ENCODE results near the gene NR3C2. TPM values are rescaled to one million over a fixed set of nuclear protein-coding genes. Genes with fewer than 3 reads are reported as not detected.

NR3C2 gene
- total and polyA plus RNA-seq, 4 donors, result 2.0 to 11.5 (median 3.2) TPM

DNA sequence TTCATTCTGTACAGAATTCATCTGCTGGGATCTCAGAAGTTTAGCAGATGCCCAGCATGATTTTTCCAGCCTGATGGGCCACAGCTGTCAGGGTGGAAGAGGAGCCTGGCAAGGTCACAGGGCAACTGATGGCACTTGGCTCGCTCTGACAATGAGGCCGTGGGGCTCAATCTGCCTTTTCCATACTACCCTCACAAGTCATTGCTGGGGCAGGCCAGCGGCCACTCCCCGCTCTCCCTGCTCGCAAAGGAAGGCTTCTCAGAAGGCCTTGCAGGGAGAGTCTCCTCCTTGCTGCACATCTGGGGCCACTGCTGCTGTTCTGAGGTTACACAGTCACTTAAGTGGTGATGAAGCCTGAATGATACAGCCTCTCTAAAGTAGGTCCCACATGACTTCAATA, 349.1 kb downstream of the NR3C2 start:
- Histone ChIP-seq H3K36me3 (ENCODE audit: control insufficient read depth in 4 of 4, insufficient read depth in 3 of 4, low read depth in 1 of 4, low read length in 3 of 4) (peaks cover 0 to 2% (median under 1%) of the 10 kb centered on the region in 4 donors), H3K4me1 (ENCODE audit: control insufficient read depth in 4 of 4, insufficient read depth in 4 of 4, low read length in 3 of 4) (no peaks in the 10 kb centered on the region), H3K4me3 (ENCODE audit: low read depth in 1 of 3, low read length in 3 of 3) (no peak overlapping the region), H3K27ac (ENCODE audit: low read depth in 1 of 2, low read length in 2 of 2) (no peak overlapping the region), H3K9ac (ENCODE audit: low read depth in 1 of 2, low read length in 2 of 2) (no peak overlapping the region), H3K9me3 (ENCODE audit: control insufficient read depth in 4 of 4, low read length in 3 of 4) (no peaks in the 10 kb centered on the region), H3K27me3 (ENCODE audit: control insufficient read depth in 4 of 4, insufficient read depth in 4 of 4, low read length in 3 of 4) (no peaks in the 10 kb centered on the region)
- 98% methylated on average over 5 of the region's 5 CpGs for whole genome bisulfite sequencing
- no peak for DNase-seq (ENCODE audit: low spot score)
- TF ChIP-seq RAD21 (IDR thresholded peaks at IDR 0.05), result no peak

DNA sequence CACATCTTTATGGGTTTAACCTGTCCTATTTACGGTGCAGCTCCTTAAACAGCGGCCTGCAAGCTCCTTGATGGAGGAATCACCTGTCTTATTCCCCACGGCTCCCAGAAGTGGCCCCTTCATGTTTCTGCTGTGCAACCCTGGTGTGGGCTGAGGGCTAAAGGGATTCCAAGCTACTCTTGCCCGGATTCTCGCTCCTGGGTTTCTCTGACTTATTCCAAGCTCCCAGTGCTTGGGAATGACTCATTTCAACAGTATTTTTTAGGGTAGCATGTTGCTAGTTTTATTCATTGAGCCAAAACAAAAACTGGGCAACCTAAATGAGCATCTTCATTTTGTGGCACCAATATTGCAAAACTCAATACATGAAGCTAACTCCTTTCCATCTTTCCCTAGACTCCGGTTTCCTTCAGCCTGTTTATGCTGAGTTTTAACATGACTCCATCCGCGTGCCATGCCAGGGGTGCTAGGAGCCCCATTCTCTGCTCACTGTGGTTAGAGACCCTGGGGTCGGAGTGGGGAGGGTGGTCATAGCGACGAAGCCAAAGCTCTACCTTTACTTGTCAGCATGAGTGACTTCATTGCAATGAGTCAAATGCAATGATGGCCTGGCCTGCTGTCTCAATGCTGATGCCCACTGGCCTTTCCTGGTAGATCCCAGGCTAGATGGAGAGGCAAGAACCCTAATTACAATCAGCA, 349.7 kb downstream of the NR3C2 start:
- 98% methylated on average over 11 of the region's 11 CpGs for WGBS
- Histone ChIP-seq H3K36me3 (ENCODE audit: control insufficient read depth in 4 of 4, insufficient read depth in 3 of 4, low read depth in 1 of 4, low read length in 3 of 4) (peaks cover 0 to 2% (median under 1%) of the 10 kb centered on the region in 4 donors), H3K27ac (ENCODE audit: low read depth in 1 of 2, low read length in 2 of 2) (no peak overlapping the region), H3K9me3 (ENCODE audit: control insufficient read depth in 4 of 4, low read length in 3 of 4) (no peaks in the 10 kb centered on the region), H3K9ac (ENCODE audit: low read depth in 1 of 2, low read length in 2 of 2) (no peak overlapping the region), H3K4me3 (ENCODE audit: low read depth in 1 of 3, low read length in 3 of 3) (no peak overlapping the region), H3K4me1 (ENCODE audit: control insufficient read depth in 4 of 4, insufficient read depth in 4 of 4, low read length in 3 of 4) (no peaks in the 10 kb centered on the region), H3K27me3 (ENCODE audit: control insufficient read depth in 4 of 4, insufficient read depth in 4 of 4, low read length in 3 of 4) (no peaks in the 10 kb centered on the region)
- TF ChIP-seq FOXA2 (IDR thresholded peaks at IDR 0.05) (no peak), NR2F2 (IDR thresholded peaks at IDR 0.05) (no peak), SP1 (IDR thresholded peaks at IDR 0.05) (no peak)
- TF ChIP-seq, protein P1, sequence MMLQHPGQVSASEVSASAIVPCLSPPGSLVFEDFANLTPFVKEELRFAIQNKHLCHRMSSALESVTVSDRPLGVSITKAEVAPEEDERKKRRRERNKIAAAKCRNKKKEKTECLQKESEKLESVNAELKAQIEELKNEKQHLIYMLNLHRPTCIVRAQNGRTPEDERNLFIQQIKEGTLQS (IDR thresholded peaks at IDR 0.05), result no peak
- DNase-seq (ENCODE audit: low spot score), result no peak

DNA sequence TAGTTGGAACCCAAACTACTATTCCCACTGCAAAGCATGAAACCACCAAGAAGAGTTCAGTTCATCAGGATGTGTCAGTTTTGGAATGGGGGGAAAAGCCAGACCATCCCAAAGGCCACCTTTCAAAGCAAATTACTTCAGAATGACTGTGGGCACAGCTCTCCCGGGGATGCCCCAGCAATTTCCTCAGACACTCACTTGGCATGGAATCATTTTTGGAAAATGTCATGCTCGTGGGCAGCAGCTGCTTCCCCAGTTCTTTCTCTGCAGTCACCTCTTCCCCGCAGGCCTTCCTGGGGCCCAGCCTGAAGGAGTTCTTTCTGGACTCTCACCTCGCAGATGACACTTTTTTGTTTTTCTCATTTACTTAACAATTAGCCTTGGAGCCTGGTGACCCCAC, 350.3 kb downstream of the NR3C2 start:
- H3K27ac ChIP-seq (ENCODE audit: low read depth in 1 of 2, low read length in 2 of 2), result no peak overlapping the region
- WGBS, result 94% methylated on average over 4 of the region's 4 CpGs
- DNase-seq (ENCODE audit: low spot score), result no peak
- no peak overlapping the region for H3K4me3 ChIP-seq (ENCODE audit: low read depth in 1 of 3, low read length in 3 of 3)
- no peaks in the 10 kb centered on the region for H3K9me3 ChIP-seq (ENCODE audit: control insufficient read depth in 4 of 4, low read length in 3 of 4)
- no peaks in the 10 kb centered on the region for H3K4me1 ChIP-seq (ENCODE audit: control insufficient read depth in 4 of 4, insufficient read depth in 4 of 4, low read length in 3 of 4)
- no peak for TF ChIP-seq FOXA2 (IDR thresholded peaks at IDR 0.05)
- H3K27me3 ChIP-seq (ENCODE audit: control insufficient read depth in 4 of 4, insufficient read depth in 4 of 4, low read length in 3 of 4), result no peaks in the 10 kb centered on the region
- peaks cover 0 to 2% (median under 1%) of the 10 kb centered on the region in 4 donors for H3K36me3 ChIP-seq (ENCODE audit: control insufficient read depth in 4 of 4, insufficient read depth in 3 of 4, low read depth in 1 of 4, low read length in 3 of 4)
- H3K9ac ChIP-seq (ENCODE audit: low read depth in 1 of 2, low read length in 2 of 2), result no peak overlapping the region

DNA sequence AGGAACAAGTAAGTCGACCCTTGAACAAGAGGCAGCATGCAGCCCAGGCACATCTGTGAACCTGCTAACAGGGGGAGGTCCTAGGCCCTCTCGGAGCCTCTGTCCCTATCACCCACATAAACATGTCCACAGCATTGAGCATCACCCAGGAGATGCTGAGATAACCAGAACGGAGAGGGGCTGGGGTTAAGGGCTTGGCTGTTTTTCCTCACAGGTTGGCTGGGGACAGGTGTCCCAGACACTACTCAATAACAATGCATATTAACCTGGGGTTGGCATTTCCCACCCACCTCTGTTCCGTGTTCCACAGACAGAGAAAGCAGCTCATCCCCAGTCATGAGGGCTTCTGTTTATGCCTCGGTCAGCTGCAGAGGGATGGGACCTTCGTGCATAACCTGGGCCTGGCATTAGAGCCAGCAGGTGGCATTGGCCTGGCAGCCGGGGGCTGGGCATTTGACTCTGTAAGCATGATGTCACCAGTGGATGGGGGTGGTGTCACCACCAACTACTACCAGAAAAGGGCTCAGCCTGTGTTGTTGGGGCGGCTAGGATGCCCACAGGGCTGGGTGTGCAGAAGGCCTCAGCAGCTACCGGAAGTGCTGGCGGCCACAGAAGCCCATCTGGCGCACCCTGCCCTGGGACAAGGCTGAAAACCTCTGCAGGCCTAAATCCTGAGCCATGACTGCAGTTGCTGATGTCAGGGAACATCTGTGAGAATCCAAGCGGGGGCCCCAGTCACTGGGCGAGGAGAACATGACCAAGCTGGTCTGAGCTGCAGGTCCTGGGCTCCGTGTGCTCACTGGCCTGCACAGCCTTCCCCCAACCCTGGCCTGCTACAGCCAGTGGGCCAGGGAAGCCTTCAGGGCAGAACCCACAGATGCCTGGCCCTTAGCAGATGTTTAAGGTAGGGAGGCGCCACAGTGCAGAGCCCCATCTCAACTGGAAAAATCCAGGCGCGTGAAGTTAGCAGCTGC, 351.4 kb downstream of the NR3C2 start:
- TF ChIP-seq RXRA (IDR thresholded peaks at IDR 0.05) (no peak), FOXA1 (IDR thresholded peaks at IDR 0.05) (no peak), RAD21 (IDR thresholded peaks at IDR 0.05) (no peak), FOXA2 (IDR thresholded peaks at IDR 0.05) (no peak), JUND (IDR thresholded peaks at IDR 0.05) (no peak), HNF4A (conservative IDR thresholded peaks at IDR 0.05) (no peak), GABPA (IDR thresholded peaks at IDR 0.05 in 1 of 2, conservative IDR thresholded peaks at IDR 0.05 in 1 of 2) (no peak), TAF1 (conservative IDR thresholded peaks at IDR 0.05) (no peak), YY1 (IDR thresholded peaks at IDR 0.05) (no peak), EGR1 (IDR thresholded peaks at IDR 0.05; ENCODE audit: low read depth in 2 of 2) (no peak), NR2F2 (IDR thresholded peaks at IDR 0.05) (no peak)
- TF ChIP-seq, protein P2, sequence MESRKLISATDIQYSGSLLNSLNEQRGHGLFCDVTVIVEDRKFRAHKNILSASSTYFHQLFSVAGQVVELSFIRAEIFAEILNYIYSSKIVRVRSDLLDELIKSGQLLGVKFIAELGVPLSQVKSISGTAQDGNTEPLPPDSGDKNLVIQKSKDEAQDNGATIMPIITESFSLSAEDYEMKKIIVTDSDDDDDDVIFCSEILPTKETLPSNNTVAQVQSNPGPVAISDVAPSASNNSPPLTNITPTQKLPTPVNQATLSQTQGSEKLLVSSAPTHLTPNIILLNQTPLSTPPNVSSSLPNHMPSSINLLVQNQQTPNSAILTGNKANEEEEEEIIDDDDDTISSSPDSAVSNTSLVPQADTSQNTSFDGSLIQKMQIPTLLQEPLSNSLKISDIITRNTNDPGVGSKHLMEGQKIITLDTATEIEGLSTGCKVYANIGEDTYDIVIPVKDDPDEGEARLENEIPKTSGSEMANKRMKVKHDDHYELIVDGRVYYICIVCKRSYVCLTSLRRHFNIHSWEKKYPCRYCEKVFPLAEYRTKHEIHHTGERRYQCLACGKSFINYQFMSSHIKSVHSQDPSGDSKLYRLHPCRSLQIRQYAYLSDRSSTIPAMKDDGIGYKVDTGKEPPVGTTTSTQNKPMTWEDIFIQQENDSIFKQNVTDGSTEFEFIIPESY (IDR thresholded peaks at IDR 0.05), result no peak
- TF ChIP-seq, protein P3, sequence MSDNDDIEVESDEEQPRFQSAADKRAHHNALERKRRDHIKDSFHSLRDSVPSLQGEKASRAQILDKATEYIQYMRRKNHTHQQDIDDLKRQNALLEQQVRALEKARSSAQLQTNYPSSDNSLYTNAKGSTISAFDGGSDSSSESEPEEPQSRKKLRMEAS (IDR thresholded peaks at IDR 0.05), result no peak
- TF ChIP-seq, protein P1 (IDR thresholded peaks at IDR 0.05), result no peak
- TF ChIP-seq, protein P4, sequence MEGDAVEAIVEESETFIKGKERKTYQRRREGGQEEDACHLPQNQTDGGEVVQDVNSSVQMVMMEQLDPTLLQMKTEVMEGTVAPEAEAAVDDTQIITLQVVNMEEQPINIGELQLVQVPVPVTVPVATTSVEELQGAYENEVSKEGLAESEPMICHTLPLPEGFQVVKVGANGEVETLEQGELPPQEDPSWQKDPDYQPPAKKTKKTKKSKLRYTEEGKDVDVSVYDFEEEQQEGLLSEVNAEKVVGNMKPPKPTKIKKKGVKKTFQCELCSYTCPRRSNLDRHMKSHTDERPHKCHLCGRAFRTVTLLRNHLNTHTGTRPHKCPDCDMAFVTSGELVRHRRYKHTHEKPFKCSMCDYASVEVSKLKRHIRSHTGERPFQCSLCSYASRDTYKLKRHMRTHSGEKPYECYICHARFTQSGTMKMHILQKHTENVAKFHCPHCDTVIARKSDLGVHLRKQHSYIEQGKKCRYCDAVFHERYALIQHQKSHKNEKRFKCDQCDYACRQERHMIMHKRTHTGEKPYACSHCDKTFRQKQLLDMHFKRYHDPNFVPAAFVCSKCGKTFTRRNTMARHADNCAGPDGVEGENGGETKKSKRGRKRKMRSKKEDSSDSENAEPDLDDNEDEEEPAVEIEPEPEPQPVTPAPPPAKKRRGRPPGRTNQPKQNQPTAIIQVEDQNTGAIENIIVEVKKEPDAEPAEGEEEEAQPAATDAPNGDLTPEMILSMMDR (IDR thresholded peaks at IDR 0.05; ENCODE audit: low read depth, low read length, missing input control), result no peak
- WGBS, result 96% methylated on average over 17 of the region's 17 CpGs

More for the DNA sequence above, 351.4 kb downstream of the NR3C2 start:
- no peak for DNase-seq (ENCODE audit: low spot score)
- Histone ChIP-seq H3K36me3 (ENCODE audit: control insufficient read depth in 4 of 4, insufficient read depth in 3 of 4, low read depth in 1 of 4, low read length in 3 of 4) (peaks cover 0 to 2% (median under 1%) of the 10 kb centered on the region in 4 donors), H3K9ac (ENCODE audit: low read depth in 1 of 2, low read length in 2 of 2) (no peak overlapping the region), H3K9me3 (ENCODE audit: control insufficient read depth in 4 of 4, low read length in 3 of 4) (no peaks in the 10 kb centered on the region), H3K4me1 (ENCODE audit: control insufficient read depth in 4 of 4, insufficient read depth in 4 of 4, low read length in 3 of 4) (no peaks in the 10 kb centered on the region), H3K4me3 (ENCODE audit: low read depth in 1 of 3, low read length in 3 of 3) (no peak overlapping the region), H3K27me3 (ENCODE audit: control insufficient read depth in 4 of 4, insufficient read depth in 4 of 4, low read length in 3 of 4) (no peaks in the 10 kb centered on the region), H3K27ac (ENCODE audit: low read depth in 1 of 2, low read length in 2 of 2) (no peak overlapping the region)
